ENCODE data around the gene HES6.

Gene HES6

GRCh38 chr2:238202326-238203093 is 37.3 kb downstream of the HES6 start:
- DNase-seq, result peak; percentile 20 to 60
- no peak for TF ChIP-seq GATA1 (IDR thresholded peaks at IDR 0.05; ENCODE audit: low read depth, low read length)
- no peak for TF ChIP-seq POLR2A (IDR thresholded peaks at IDR 0.05; ENCODE audit: low read length)

GRCh38 chr2:238190445-238190844 is 49.4 kb downstream of the HES6 start:
- no peak for TF ChIP-seq GATA1 (IDR thresholded peaks at IDR 0.05; ENCODE audit: low read depth, low read length)
- no peak for TF ChIP-seq POLR2A (IDR thresholded peaks at IDR 0.05; ENCODE audit: low read length)
- no peak for DNase-seq
